Neural progenitor cell (in vitro differentiated cells): ENCODE measurements around the gene MBTPS2. TPM values are rescaled to one million over a fixed set of nuclear protein-coding genes. Genes with fewer than 3 reads are reported as not detected.
A peak's percentile ranks its signal among the peaks of the same experiment; 100 is the strongest.

Source experiments
- DNase-seq: peaks from one replicate; pipeline ENCODE4 v3.0.0-alpha.2; 2016; ENCODE audit warnings: low spot score
- H2AFZ ChIP-seq: fragments of 200-600 bp; sonication (generic); replicated peaks from 2 replicates; pipeline ENCODE4 v1.6.1; 2016; ENCODE audit warnings: antibody characterized with exemption
- H3F3A ChIP-seq: fragments of 200-600 bp; sonication (generic); 2 replicates; pipeline ENCODE4 v1.6.1; 2016; ENCODE audit warnings: antibody characterized with exemption, low read depth
- H3K27ac ChIP-seq: fragments of 200-600 bp; sonication (generic); 2 replicates; pipeline ENCODE4 v1.5.1; 2016; ENCODE audit warnings: mild to moderate bottlenecking
- H3K27me3 ChIP-seq: fragments of 200-600 bp; sonication (generic); 2 replicates; pipeline ENCODE4 v1.6.1; 2016; ENCODE audit warnings: mild to moderate bottlenecking, moderate library complexity
- H3K36me3 ChIP-seq: fragments of 200-600 bp; sonication (generic); 2 replicates; pipeline ENCODE4 v1.5.1; 2016
- H3K4me1 ChIP-seq: fragments of 200-600 bp; sonication (generic); 2 replicates; pipeline ENCODE4 v1.6.1; 2016; ENCODE audit warnings: mixed run types
- H3K4me2 ChIP-seq: fragments of 200-600 bp; sonication (generic); 2 replicates; pipeline ENCODE4 v1.6.1; 2016
- H3K4me3 ChIP-seq: fragments of 200-600 bp; sonication (generic); 2 replicates; pipeline ENCODE4 v1.5.1; 2016
- H3K79me2 ChIP-seq: fragments of 200-600 bp; sonication (generic); 2 replicates; pipeline ENCODE4 v1.6.1; 2016; ENCODE audit warnings: low read depth
- H3K9ac ChIP-seq: fragments of 200-600 bp; sonication (generic); 2 replicates; pipeline ENCODE4 v1.6.1; 2016
- H3K9me3 ChIP-seq: fragments of 200-600 bp; sonication (generic); 2 replicates; pipeline ENCODE4 v1.5.1; 2016; ENCODE audit warnings: low read depth
- H4K20me1 ChIP-seq: fragments of 200-600 bp; sonication (generic); 2 replicates; pipeline ENCODE4 v1.6.1; 2016; ENCODE audit warnings: low read depth
- H3K27ac Mint-ChIP-seq: 3 replicates; pipeline ENCODE4 v1.8.0; 2021; ENCODE audit warnings: mixed read lengths
- H3K27me3 Mint-ChIP-seq: 2 replicates; pipeline ENCODE4 v1.8.0; 2022; ENCODE audit warnings: low read depth, mild to moderate bottlenecking, inconsistent platforms, moderate library complexity, mixed read lengths; ENCODE audit not compliant: insufficient read depth
- H3K36me3 Mint-ChIP-seq: 3 replicates; pipeline ENCODE4 v1.8.0; 2021; ENCODE audit warnings: mixed read lengths
- H3K4me1 Mint-ChIP-seq: 3 replicates; pipeline ENCODE4 v1.8.0; 2021; ENCODE audit warnings: mixed read lengths
- H3K4me3 Mint-ChIP-seq: 3 replicates; pipeline ENCODE4 v1.8.0; 2021; ENCODE audit warnings: mild to moderate bottlenecking, moderate library complexity, mixed read lengths
- H3K9me3 Mint-ChIP-seq: 3 replicates; pipeline ENCODE4 v1.8.0; 2020; ENCODE audit warnings: mixed read lengths
- EZH2 ChIP-seq: fragments of 200-600 bp; sonication (generic); IDR thresholded peaks from 2 replicates; pipeline ENCODE4 v1.6.1; 2017; ENCODE audit warnings: antibody characterized with exemption, mild to moderate bottlenecking, moderate library complexity
- EZH2phosphoT487 ChIP-seq: fragments of 200-600 bp; sonication (generic); IDR thresholded peaks from 2 replicates; pipeline ENCODE4 v1.6.1; 2017; ENCODE audit warnings: antibody characterized with exemption
- total RNA-seq: library from RNA; depleted of rRNA; stranded (reverse); fragments of >200 nt; gene quantifications from 2 replicates; pipeline ENCODE4 v1.2.3, GENCODE V29; 2015; ENCODE audit warnings: low replicate concordance
- TF ChIP-seq, protein P1 (sequence below): fragments of 200-600 bp; sonication (generic); IDR thresholded peaks from 2 replicates; pipeline ENCODE4 v1.5.1; 2017; ENCODE audit warnings: antibody characterized with exemption, mild to moderate bottlenecking

The MBTPS2 gene
- total RNA-seq, 1 donor from 2014 or later: 8.4 TPM

DNA sequence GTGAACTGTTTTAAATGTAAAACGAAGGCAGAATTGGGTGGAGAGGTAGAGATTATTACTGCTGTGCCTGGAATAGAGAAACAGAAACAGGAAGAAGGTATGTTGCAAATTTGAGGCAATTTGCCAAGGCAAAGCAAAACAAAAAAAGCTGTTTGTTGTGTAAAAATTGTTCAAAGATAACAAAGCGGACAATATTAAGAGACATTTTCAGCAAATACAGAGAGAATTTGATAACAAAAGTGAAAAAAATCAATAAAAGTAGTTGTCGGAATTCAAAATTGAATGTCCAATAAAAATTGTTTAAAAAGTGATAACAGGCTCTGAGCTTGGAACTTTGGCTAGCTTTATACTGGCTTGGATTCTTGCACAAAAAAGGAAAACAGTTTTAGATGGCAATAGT, 86.7 kb downstream of the MBTPS2 start:
- Histone ChIP-seq H3K4me2 (no peak overlapping the region), H3K36me3 (no peaks in the 10 kb centered on the region), H2AFZ (no peak overlapping the region), H3K27me3 (no peaks in the 10 kb centered on the region), H3K4me3 (no peak overlapping the region), H3K27ac (no peak overlapping the region), H3K4me1 (no peaks in the 10 kb centered on the region), H3F3A (no peaks in the 10 kb centered on the region), H4K20me1 (no peaks in the 10 kb centered on the region), H3K9me3 (no peaks in the 10 kb centered on the region), H3K79me2 (no peaks in the 10 kb centered on the region), H3K9ac (no peak overlapping the region)
- no peak for DNase-seq
- Mint-ChIP-seq H3K9me3 (peaks cover 4% of the 10 kb centered on the region), H3K4me3 (no peak overlapping the region), H3K27ac (no peak overlapping the region), H3K36me3 (no peaks in the 10 kb centered on the region), H3K4me1 (peaks cover 19% of the 10 kb centered on the region), H3K27me3 (peaks cover 3% of the 10 kb centered on the region)
- TF ChIP-seq EZH2: no peak
- no peak for TF ChIP-seq EZH2phosphoT487
- TF ChIP-seq, protein P1, sequence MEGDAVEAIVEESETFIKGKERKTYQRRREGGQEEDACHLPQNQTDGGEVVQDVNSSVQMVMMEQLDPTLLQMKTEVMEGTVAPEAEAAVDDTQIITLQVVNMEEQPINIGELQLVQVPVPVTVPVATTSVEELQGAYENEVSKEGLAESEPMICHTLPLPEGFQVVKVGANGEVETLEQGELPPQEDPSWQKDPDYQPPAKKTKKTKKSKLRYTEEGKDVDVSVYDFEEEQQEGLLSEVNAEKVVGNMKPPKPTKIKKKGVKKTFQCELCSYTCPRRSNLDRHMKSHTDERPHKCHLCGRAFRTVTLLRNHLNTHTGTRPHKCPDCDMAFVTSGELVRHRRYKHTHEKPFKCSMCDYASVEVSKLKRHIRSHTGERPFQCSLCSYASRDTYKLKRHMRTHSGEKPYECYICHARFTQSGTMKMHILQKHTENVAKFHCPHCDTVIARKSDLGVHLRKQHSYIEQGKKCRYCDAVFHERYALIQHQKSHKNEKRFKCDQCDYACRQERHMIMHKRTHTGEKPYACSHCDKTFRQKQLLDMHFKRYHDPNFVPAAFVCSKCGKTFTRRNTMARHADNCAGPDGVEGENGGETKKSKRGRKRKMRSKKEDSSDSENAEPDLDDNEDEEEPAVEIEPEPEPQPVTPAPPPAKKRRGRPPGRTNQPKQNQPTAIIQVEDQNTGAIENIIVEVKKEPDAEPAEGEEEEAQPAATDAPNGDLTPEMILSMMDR: no peak

DNA sequence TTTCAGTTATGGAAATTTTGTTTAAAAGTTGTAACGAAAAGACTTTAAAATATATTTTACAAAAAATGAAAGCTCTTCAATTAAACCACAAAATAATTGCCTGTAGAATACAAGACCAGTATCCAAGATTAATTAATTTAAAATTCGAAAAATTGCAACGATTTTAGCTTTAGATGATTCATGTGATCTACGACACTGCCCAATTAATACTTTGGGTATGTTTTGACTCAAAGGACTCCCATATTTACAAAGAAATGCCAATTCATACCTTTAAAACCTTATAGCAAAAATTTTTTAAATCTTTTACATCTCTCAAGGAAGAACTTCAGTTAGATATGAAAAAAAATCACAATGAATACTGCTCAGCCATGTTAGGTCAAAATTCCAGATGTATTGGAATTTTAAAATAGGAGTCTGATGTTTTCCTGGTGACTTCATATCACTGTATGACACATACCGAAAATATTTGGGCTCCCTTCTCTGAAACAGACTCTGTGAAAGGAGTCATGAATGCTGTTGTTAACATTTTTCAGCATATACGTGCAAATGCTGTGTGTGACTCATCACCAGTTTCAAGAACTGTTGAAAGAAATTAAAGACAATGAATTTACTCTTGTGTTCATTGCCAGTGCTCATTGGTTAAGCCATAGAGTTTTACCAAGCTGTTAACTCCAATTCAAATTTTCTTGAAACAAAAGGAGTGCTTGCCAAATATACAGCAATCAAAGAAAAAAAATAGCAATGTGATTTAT, 87.3 kb downstream of the MBTPS2 start:
- DNase-seq: no peak
- TF ChIP-seq EZH2: no peak
- no peak for TF ChIP-seq EZH2phosphoT487
- TF ChIP-seq, protein P1: no peak
- no peaks in the 10 kb centered on the region for H3K27me3 ChIP-seq
- Mint-ChIP-seq H3K9me3 (peaks cover 4% of the 10 kb centered on the region), H3K27me3 (peaks cover 3% of the 10 kb centered on the region), H3K36me3 (no peaks in the 10 kb centered on the region), H3K4me3 (no peak overlapping the region), H3K4me1 (peaks cover 22% of the 10 kb centered on the region), H3K27ac (peak overlapping the region; percentile 91)
- H3K4me1 ChIP-seq: no peaks in the 10 kb centered on the region
- H4K20me1 ChIP-seq: no peaks in the 10 kb centered on the region
- H3F3A ChIP-seq: no peaks in the 10 kb centered on the region
- no peak overlapping the region for H3K4me2 ChIP-seq
- H3K4me3 ChIP-seq: no peak overlapping the region
- H3K9ac ChIP-seq: no peak overlapping the region
- no peak overlapping the region for H3K27ac ChIP-seq
- H3K36me3 ChIP-seq: no peaks in the 10 kb centered on the region
- H3K79me2 ChIP-seq: no peaks in the 10 kb centered on the region
- no peak overlapping the region for H2AFZ ChIP-seq
- no peaks in the 10 kb centered on the region for H3K9me3 ChIP-seq

- Mint-ChIP-seq H3K36me3 (no peaks in the 10 kb centered on the region), H3K27me3 (peaks cover 3% of the 10 kb centered on the region), H3K9me3 (peaks cover 4% of the 10 kb centered on the region), H3K4me1 (peaks cover 19% of the 10 kb centered on the region), H3K4me3 (no peak overlapping the region), H3K27ac (no peak overlapping the region)
- Histone ChIP-seq H3K79me2 (no peaks in the 10 kb centered on the region), H4K20me1 (no peaks in the 10 kb centered on the region), H2AFZ (no peak overlapping the region), H3F3A (no peaks in the 10 kb centered on the region), H3K4me2 (no peak overlapping the region), H3K4me3 (no peak overlapping the region), H3K27me3 (no peaks in the 10 kb centered on the region), H3K9ac (no peak overlapping the region), H3K27ac (no peak overlapping the region), H3K9me3 (no peaks in the 10 kb centered on the region), H3K4me1 (no peaks in the 10 kb centered on the region), H3K36me3 (no peaks in the 10 kb centered on the region)
- no peak for TF ChIP-seq EZH2phosphoT487
- TF ChIP-seq EZH2: no peak
- TF ChIP-seq, protein P1: no peak
- DNase-seq: no peak
These were observed 89.8 kb downstream of the MBTPS2 start for GRCh38 chrX:21929209-21929608.
